NB4 (cell line): ENCODE data around the gene VRK2.
"Not testable (repeated sequence)": the region's sequence is repeated elsewhere in the genome, so short reads cannot be mapped to it uniquely, and the experiment has no call there.

Experiments used
- DNase-seq: peaks from one replicate; pipeline ENCODE4 v3.0.0; 2010; ENCODE audit warnings: low read depth
- H3K4me3 ChIP-seq: one replicate; pipeline ENCODE4 v1.5.1; 2011; ENCODE audit warnings: mild to moderate bottlenecking, low read depth, low read length, moderate library complexity
- CTCF ChIP-seq: IDR thresholded peaks from one replicate; pipeline ENCODE4 v1.5.1; 2012; ENCODE audit warnings: low read depth, low read length
- MAX ChIP-seq: IDR thresholded peaks from 2 replicates; pipeline ENCODE4 v1.6.1; 2011; ENCODE audit warnings: low read depth, low read length
- MYC ChIP-seq: IDR thresholded peaks from 2 replicates; pipeline ENCODE4 v1.6.1; 2011; ENCODE audit warnings: low read depth, low read length
- POLR2A ChIP-seq: IDR thresholded peaks from 2 replicates; pipeline ENCODE4 v1.6.1; 2011; ENCODE audit warnings: mild to moderate bottlenecking; ENCODE audit not compliant: insufficient read length; ENCODE audit errors: extremely low read depth

Gene VRK2

GRCh38 chr2:58158481-58158880, 111.9 kb downstream of the VRK2 start:
- TF ChIP-seq MAX (no peak), MYC (no peak), CTCF (no peak), POLR2A (no peak)
- H3K4me3 ChIP-seq, result no peak overlapping the region
- no peak for DNase-seq

GRCh38 chr2:58163913-58164312, 117.3 kb downstream of the VRK2 start:
- H3K4me3 ChIP-seq, result no peak overlapping the region
- TF ChIP-seq CTCF (no peak), MAX (no peak), POLR2A (no peak), MYC (no peak)
- no peak for DNase-seq

- not testable (repeated sequence) for DNase-seq, H3K4me3 ChIP-seq
Observed at GRCh38 chr2:58168130-58168529, 121.5 kb downstream of the VRK2 start.

- DNase-seq, H3K4me3 ChIP-seq: not testable (repeated sequence)
Observed at GRCh38 chr2:58169845-58170244, 123.2 kb downstream of the VRK2 start.

GRCh38 chr2:58170334-58170933, 123.8 kb downstream of the VRK2 start:
- not testable (repeated sequence) for DNase-seq, H3K4me3 ChIP-seq

- DNase-seq, H3K4me3 ChIP-seq: not testable (repeated sequence)
Observed at GRCh38 chr2:58171831-58172230, 125.2 kb downstream of the VRK2 start.

- H3K4me3 ChIP-seq, DNase-seq: not testable (repeated sequence)
Observed at GRCh38 chr2:58177187-58177586, 130.6 kb downstream of the VRK2 start.

GRCh38 chr2:58180175-58180574, 133.6 kb downstream of the VRK2 start:
- not testable (repeated sequence) for DNase-seq, H3K4me3 ChIP-seq

- DNase-seq, result no peak
- H3K4me3 ChIP-seq, result no peak overlapping the region
- no peak for TF ChIP-seq CTCF
- no peak for TF ChIP-seq POLR2A
- TF ChIP-seq MAX, result no peak
- no peak for TF ChIP-seq MYC
Observed at GRCh38 chr2:58180635-58181034, 134.0 kb downstream of the VRK2 start.
